Effector CD8-positive, alpha-beta T cell (primary cell): ENCODE data around the gene CNOT2.

Experiments used
- DNase-seq: peaks from one replicate; lab custom pipeline; 2025; lab: John Stamatoyannopoulos, UW
- total RNA-seq, 4 experiments: gene quantifications; one replicate each; lab custom pipeline; 2026; lab: John Stamatoyannopoulos, UW

The CNOT2 gene
- 140 to 162 (median 156) reads per million in 4 experiments for total RNA-seq

- DNase-seq, result peak; percentile 80
Measured at GRCh38 chr12:70242695-70243509, at the start of gene CNOT2. Gene CNOT2 (plus strand): TSS chr12:70243433. CDS start chr12:70278227, 34,794 bp downstream.

GRCh38 chr12:70194076-70194475 is 49.2 kb upstream of the CNOT2 start:
- DNase-seq, result no peak

GRCh38 chr12:70196811-70197281 is 46.4 kb upstream of the CNOT2 start:
- DNase-seq, result no peak

DNA sequence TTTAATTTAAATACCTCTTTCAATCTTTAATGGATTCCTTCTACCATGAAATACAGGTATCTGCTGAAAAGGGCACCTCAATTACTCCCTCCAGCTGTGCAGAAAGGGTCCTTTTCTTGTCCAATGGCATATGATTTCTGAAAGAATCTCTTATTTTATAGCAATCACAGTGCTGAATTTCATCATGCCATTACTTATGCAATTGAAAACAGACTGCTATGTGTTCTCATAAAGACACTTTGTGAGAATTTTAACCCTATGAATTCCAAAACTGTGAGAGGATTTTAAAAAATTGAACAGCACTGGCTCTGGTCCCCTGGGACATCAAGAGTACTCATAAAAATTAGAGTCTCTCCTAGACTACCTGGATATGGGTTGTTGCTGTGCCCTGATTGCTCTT is 45.9 kb upstream of the CNOT2 start:
- no peak for DNase-seq

- DNase-seq, result no peak
Measured at GRCh38 chr12:70213707-70214106, 29.5 kb upstream of the CNOT2 start.

DNA sequence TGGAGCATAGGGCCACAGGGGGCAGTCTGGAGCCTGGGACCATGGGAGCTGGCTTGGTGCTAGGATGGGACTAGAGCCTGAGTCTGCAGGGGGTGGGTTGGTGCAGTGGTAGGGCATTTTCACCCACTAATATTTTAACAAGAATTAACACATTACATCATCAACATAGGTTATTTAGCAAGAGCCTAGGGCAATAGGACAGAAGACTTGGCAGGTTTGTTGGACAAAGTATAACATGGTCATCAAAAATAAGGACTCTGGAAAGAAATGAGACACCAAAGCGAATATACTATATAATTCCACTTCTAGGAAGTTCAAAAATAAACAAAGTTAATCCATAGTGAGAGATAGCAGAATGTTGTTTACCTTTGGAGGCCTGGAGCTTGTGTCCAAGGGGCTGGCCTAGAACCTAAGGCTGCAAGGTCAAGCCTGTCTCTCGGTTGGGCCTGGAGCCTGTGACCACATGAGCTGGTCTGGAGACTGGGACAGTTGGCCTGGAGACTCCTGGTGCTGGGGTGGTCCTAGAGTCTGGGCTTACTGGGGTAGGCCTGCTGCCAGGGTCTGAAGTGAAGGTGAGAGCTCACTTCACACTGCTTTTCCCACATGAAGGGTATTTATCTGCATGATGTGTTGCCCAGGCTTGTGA is 28.1 kb upstream of the CNOT2 start:
- no peak for DNase-seq

- no peak for DNase-seq
Measured at GRCh38 chr12:70217416-70217815, 25.8 kb upstream of the CNOT2 start.

DNA sequence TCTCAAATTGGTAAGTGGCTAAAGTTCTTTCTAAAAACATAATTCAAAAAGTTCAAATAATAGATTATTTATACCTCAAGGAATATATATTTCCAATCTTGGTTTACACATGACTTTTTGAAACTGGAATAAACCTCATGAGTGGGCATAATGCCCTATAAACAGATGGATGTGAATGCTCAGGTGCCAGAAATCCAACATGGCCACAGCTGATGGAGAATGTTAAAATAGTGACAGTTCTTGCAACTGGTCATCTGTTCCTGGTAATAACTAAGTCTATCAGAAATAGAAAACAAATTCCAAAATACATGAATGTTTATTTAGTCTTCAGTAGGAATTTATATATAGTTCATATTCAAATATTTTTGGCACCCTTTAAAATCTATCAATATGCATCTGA is 21.6 kb upstream of the CNOT2 start:
- no peak for DNase-seq

DNA sequence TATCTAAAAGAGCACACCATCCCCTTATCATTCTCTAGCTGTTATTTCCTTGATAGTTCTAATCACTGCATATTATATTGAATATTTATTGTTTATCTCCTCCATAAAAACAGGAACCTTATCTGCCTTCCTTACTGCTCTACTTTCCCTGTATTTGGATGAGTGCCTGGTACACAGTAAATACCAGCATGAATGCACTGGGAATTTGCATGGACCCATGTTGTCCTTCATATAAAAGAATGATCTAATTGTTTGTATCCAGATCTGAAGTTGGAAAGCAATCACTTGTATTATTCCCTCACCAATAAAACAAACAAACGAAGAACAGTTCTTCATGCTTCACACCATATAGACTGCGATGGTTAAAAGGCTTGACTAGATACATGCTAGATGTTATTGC is 15.3 kb upstream of the CNOT2 start:
- DNase-seq, result no peak

DNA sequence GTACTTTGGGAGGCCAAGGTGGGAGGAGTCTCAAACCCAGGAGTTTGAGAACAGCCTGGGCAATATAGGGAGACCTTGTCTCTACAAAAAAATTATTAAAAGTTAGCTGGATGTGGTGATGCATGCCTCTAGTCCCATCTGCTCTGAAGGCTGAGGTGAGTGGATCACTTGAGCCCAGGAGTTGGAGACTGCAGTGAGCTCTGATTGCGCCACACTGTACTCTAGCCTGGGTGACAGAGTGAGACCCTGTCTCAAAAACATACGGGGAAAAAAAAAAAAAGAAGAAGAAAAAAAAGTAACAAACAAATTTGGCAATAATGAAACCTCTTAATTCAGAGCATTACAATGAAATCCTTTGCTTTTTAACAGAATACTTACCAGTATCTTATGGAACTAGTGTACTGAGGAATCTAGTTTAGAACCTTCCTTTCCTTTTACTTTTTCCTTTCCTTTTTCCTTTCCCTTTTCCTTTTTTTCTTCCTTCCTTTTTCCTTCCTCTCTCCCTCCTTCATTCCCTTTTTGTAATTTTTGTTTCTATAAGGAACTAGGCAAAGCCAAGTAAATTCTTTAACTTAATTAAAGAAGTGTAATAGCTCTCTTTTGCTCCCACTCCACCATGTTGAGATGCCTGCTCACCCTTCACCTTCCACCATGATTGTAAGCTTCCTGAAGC is 12.2 kb upstream of the CNOT2 start:
- no peak for DNase-seq

DNA sequence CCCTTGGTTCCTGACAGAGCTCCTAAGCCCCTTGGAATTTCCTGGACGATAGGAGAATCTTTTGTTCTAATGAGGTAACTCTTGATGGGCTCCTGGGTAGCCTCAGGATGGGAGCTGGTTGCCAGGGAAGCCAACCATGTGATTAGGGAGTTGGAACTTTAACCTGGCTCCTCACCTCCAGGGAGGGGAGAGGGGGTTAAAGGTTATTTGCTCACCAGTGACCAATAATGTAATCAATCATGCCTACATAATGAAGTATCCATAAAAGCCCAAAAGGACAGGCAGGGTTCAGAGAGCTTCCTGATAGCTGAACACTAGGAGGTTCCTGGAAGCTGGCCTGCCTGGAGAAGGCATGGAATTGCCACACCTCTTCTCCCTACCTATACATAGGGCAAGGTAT is 6.2 kb upstream of the CNOT2 start:
- DNase-seq, result no peak

DNA sequence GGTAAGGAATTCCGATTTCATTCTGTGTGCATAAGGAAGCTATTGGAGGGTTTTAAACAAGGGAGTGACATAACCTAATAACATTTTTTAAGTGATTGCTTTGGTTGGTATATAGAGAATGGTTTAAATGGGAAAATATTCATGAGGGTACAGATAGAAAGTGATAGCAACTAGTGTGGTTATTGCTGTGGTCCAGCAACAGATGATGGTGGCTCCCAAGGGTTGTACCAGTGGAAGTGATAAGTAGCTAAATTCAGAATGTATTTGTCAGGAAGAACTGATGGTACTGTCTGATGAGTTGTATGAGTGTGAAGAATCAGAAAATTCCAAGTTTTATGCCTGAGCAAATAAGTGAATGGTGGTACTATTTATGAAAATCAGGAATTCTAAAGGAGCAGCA is 2.6 kb upstream of the CNOT2 start:
- DNase-seq, result no peak

GRCh38 chr12:70241845-70242244 is 1.4 kb upstream of the CNOT2 start:
- DNase-seq, result no peak

DNA sequence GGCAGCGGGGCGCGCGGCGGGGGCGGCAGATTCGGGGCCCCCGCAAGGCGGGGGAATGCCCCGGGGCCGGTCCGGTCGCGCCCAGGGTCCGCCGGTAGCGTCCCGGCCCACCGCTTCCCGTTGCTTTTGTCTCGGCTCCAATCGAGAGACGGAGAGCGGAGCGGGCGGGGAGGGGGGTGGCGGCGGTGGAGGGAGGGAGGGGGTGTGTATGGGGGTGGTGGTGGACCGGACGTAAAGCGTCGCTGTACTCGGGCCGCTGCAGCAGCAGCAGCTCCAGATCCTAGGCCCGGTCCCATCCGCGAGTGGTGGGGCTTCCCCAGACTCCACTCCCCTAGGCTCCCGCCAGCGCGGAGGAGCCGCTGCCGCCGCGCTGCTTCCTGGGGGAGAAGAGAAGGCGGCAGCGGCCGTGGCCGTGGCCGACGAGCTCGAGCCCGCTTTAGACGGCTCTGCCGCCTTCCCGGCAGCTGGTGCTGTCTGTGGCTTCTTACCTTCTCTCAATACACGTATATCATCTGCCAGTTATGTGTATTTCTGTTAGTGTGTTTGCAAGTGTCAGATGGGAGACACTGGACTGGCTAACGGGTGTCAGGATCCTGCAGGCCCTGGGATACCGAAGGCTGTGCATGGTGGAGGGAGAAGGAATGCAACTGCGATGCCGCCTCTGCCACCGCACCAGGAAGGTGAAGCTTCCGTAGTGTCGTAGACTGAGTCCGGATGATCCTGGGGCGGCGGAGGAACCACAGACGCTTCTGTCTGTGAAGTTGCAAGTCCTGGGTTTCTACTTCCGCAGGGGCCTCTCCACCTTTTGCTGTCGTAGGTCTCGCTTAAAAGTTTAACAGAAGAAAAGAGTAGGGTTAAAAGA is 508 bp downstream of the CNOT2 start:
- peak; percentile 60 for DNase-seq

GRCh38 chr12:70244409-70244808 is 1.2 kb downstream of the CNOT2 start:
- DNase-seq, result no peak

DNA sequence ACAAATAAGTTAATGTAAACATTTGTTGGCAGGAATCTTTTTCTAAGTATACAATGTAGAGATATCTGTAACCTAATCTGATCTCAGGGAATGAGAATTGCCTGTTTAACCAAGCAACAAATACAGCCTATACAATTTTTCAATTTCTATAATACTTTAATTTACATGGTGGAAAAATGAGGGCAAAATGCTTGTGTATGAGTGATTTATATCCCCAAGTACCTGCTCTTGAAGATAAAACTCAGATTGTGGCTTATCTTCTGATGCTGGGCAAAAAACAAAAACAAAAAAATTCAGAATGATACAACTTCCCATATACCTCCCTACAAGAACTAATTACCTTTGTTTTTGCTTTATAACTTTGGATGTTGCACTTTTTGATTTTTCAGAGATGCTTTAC is 2.2 kb downstream of the CNOT2 start:
- DNase-seq, result no peak

DNA sequence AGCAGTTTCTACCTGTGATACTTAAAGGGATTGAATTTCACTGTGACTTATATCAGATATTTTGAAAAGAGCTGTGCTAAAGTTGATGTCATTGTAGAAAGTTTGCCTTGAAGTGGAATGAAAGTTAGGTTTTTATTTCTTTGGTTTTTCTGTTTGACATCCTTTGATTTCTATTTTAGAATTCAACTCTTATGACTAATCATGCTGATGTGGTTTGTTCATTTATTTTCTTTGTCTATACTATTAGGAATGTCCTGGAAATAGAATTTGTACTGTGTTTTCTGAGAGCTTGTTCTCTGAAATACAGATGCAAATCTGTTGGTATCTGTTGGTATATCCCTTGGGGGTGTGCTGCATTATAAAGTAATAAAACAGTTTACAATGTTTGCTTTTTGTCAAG is 3.3 kb downstream of the CNOT2 start:
- no peak for DNase-seq

GRCh38 chr12:70247653-70248199 is 4.5 kb downstream of the CNOT2 start:
- no peak for DNase-seq

DNA sequence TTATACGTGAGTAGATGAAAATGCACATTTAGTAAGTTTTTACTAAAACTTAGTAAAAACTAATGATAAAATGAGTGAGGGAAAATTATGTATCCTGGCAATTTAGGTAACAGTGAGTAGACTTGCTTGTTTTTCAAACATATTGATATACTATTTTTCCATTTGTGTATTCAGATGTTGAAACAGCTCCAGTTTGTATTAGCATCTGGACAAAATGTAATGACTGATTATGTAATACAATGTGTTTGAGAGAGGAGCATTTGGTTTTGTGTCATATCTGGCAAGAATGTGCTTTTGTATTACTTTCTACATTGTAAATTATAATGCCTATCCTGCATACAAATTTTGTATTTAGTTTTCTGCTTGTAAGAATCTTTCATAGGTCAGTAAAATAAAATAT is 5.6 kb downstream of the CNOT2 start:
- DNase-seq, result no peak

DNA sequence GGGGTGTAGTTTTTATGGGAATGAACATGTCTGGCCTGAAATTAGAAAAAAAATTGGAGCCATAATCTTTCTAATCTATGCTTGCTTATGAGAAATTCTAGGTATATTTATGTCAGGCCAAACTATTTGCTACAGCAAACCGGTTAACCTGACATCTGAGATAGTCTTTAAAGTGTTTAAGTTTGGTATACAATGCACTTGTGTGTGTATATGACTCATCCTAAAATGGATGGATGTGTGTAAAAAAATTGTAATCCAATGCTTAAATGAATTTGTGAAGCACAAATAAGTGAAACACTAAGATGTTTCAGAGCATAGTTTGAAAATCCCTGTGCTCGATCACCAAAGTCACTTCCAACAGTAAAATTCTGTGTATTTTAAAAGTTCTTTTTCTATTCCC is 6.7 kb downstream of the CNOT2 start:
- no peak for DNase-seq

- DNase-seq, result no peak
Measured at GRCh38 chr12:70251226-70251625, 8.0 kb downstream of the CNOT2 start.

DNA sequence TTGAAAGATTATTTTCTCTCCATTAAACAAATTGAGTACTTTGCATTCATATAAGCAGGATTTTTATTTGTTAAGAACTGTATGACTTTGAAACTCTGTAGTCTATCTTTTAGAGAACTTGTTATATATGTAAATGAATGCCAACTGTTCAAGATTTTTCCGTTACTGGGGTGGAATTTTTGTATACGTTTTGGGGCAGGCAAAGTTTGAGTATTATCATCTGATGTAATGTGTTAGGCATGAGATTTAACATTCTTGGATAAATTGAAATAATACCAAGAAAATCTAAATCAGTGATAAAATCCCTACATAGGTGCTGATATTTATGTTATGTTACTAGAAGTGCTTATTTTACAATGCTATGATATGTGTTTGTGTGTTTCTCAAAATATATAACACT is 8.4 kb downstream of the CNOT2 start:
- no peak for DNase-seq
